Measurements from ENCODE around the gene SYNPO2.

Gene SYNPO2

DNA sequence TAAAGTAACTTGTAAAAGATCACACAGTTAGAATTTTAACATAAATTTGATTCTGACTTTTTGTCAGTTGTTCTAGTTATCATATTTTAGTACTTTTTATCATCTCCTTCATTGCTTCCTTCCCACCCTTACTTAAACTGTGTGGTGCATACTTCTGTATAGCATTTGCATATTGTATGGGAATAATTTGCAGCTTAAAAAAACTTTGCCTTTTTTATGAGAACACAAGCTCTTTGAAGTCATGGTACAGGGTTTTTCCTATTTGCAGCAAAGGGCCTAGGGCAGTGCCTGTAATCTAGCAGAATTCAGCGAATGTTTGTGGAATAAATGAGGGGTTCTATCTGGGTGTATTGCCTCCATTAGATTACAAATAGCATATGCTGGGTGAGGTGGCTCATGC, 41.6 kb downstream of the SYNPO2 start:
- no peak for DNase-seq (ENCODE audit: low read depth in 2 of 2)

DNA sequence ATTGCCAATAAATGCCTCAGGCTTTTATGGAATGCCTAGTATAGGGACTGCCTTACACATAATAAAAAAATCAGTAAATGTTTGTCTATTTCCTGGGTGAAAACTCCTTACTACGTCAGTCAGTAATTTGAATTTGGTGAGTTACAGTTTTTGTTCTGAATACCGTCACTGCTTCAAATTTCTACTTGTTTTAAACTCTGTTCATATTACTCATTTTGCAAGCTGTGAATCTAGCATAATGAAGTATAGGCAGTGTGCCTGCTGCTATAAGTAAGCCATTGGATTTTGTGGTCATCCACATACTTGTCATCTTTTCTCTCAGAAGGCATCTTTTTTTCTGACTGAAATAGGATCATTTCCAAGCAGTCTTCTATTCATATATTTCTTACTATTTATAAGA, 43.1 kb downstream of the SYNPO2 start:
- DNase-seq (ENCODE audit: low read depth in 2 of 2), result no peak

DNA sequence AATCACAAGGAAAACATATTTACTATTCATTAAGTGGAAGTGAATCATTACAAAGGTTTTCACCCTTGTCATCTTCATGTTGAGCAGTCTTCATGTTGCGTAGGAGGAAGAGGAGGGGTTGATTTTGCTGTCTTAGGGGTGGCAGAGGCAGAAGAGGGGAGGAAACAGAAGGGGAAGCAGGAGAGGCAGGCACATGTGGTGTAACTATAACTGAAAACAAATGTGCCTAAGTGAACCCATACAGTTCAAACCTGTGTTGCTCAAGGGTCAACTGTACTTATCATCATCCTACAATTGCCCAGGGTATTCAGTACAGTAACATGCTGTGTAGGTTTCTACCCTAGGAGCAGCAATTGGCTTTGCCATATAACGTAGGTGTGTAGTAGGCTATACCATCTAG, 47.2 kb downstream of the SYNPO2 start:
- no peak for DNase-seq (ENCODE audit: low read depth in 2 of 2)

DNA sequence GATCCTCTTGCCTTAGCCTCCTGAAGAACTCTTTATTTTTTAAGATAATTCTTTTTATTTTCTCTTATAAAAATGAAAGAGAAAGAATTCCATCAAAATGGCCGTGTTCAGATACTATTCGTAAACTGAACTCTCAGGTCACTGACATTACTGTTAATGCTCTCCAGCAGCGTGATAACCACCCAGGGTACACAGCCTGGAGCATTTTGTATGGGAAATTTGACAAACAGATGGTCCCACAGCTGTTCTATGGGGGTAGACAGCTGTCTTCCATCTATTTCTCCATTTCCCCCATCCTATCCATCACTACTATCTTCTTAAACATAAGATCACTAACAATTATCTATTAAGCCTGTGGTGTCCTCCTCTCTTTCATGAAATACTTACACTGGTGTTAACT, 47.8 kb downstream of the SYNPO2 start:
- DNase-seq (ENCODE audit: low read depth in 2 of 2), result no peak

DNA sequence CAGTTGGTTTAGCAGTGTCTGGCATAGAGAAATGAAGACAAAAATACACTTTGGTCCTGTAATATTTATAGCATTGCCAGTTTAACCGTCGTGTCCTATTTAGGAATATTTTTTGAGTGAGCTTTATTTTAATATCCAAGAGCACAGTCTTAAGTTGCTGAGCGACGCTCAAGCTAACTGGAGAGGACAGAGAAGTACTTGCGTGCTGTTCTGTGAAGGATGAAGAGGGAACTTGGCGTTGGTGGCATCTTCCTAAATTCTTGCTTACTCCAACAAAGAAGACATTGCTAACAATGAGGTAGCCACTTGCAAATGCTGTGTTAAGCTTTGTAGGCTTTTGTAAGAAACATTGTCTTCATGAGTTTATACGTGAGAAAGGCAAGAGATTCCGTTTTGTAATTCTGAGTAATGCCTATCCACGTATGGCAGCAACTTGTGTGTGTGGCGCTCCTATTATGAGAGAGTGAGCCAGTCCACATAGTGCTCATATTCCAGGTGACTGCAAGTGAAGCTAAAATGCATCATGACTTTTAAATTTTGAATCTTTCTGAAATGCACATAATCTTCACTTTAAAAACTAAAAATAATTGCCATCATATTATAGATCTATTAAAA, 50.6 kb downstream of the SYNPO2 start:
- no peak for DNase-seq (ENCODE audit: low read depth in 2 of 2)

DNA sequence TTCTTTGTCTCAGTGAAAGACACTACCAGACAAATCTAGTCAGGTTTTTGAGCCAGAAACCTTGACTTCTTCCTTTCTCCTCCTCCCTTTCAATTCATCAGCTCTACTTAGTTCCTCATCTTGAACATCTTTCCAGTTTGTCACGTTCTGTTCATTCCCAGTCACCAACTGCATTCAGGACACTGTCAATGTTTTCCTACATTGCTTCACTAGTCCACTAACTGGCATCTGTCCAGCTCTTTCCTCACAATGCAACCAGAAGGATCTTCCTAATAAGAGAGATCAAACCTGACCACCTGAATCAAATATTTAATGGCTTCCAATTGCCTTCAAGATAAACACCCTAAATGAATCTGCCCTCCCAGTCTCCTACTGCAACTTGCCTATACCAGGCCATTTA, 52.5 kb downstream of the SYNPO2 start:
- DNase-seq (ENCODE audit: low read depth in 2 of 2), result no peak

DNA sequence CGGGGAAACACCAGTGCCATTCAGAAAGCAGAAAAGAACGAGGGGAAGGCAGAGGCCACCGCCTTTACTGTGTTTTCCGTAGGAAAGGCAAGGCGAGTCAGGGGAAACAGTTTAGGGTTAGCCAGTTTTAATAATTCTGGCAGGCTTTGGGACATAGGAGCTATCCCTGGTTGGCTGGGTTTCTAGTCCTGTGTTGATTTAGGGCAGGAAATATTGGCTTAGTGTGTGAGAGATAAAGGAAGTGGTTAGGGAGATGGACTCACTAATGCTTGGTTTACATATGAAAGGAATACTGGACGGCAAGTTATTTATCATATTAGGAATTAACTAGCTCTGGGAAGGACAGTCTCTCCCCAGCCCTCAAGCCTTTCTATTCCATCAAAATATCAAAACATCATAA, 53.1 kb downstream of the SYNPO2 start:
- DNase-seq (ENCODE audit: low read depth in 2 of 2), result no peak

DNA sequence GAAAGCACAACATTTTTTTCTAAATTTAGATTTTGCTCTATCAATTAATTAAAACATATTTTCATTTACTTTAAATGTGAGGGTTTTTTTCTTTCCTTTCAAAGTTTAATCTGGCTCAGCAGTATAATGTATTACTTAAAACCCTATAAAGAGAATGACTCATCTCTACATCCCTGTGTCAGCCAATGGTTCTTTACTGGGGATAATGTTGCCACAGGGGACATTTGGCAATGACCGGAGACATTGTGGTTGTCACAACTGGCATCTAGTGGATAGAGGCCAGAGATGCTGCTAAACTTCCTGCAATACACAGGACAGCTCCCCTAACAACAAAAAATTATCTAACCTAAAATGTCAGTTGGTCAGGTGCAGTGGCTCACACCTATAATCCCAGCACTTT, 53.8 kb downstream of the SYNPO2 start:
- DNase-seq (ENCODE audit: low read depth in 2 of 2), result no peak

DNA sequence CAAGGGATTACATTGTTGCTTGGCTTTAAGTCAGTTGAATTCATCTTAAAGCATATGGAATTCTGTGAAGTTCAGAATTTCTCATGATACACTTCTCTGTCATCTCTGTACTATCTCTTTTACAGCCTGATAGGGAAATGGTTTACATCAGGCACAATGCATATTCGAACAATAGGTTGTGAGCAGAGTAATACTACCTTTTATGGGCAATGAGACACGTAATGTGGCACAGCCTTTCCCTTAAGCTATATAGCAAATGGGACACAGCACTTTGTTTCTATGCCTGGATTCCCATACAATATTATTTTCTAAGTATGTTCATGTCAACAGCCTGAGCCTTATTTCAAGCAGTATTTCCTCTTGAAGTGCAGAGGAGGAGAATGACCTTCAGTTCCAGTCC, 58.4 kb downstream of the SYNPO2 start:
- DNase-seq (ENCODE audit: low read depth in 2 of 2), result no peak

DNA sequence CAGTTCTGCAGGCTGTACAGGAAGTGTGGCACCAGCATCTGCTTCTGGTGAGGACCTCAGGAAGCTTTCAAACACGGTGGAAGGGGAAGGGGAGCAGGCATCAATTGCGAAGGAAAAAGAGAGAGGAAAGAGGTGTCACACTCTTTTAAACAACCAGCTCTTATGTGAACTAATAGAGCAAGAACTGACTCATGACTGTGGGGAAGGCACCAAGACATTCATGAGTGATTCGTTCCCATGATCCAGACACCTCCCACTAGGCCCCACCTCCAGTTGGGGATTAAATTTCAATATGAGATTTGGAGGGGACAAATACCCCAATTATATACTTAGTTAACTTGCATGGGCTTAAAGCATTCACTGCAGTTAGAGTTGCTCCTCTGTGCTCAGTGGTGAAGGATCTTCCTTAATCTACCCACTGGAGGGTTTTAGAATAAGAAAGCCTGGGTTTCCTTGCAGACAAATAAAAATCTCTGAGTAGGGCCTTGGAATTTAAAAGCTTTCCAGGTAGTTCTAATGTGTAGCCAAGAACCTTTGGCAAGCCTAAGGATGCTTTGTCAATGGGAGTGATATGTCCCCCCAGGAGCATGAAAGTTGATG, 60.0 kb downstream of the SYNPO2 start:
- no peak for DNase-seq (ENCODE audit: low read depth in 2 of 2)

DNA sequence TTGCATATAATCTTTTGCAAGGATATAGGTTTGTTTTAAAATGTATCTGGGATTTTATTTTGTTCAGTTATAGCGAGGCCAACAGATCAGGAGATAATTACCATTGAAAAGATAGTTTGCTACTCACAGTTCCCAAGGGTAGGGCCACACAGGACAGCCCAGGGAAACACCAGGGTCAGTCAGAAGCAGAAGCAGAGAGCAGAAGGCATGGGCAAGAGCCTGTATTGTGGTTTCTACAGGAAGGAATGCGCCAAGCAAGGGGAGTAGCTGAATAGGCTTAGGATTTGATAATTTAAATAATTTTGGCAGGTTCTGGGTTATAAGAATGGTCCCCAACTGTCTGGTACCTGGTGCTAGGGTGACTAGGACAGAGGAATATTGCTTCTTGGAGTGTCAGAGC, 61.6 kb downstream of the SYNPO2 start:
- DNase-seq (ENCODE audit: low read depth in 2 of 2), result no peak

DNA sequence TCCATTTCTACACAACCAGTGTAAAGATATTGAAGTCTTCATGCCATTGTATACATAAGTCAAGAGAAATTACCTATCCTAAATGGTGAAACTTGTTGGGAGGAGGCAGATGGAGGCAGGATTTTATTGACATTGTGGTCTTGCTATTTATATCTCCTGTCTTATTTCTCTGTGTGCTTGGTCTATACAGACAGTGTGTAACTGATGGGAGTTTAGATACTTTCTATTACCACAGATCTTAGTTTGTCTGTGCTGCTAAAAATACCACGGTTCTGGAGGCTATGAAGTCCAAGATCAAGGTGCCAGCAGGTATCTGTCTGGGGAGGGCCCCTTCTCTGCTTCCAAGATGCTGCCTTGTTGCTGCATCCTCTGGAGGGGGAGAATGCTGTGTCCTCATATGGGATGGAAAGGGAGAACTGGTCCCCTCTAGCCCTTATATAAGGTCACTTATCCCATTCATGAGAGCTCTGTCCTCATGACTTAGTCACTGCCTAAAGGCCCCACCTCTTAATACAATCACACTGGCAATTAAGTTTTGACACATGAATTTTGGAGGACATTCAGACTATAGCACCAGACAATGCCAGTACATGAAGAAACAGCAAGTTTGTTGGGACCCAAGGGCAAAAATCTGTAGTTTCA, 62.4 kb downstream of the SYNPO2 start:
- no peak for DNase-seq (ENCODE audit: low read depth in 2 of 2)

DNA sequence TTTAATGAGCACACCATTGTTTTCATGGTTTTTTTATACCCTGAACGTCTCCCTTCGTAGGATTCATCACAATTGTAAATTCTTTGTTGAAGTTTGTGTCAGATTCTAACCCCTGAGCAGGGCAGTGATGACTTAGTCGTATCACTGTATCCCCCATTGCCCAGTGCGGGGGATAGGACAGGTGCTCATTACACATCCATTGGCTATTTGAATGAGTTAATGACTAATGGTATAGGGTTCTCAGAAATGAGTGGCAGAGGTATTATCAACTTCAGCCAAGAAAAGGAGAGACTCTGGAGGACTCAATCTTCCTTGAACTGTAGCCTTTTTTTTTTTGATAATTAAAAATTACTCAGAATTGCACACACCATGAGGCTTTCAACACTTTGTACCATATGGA, 64.6 kb downstream of the SYNPO2 start:
- no peak for DNase-seq (ENCODE audit: low read depth in 2 of 2)

DNA sequence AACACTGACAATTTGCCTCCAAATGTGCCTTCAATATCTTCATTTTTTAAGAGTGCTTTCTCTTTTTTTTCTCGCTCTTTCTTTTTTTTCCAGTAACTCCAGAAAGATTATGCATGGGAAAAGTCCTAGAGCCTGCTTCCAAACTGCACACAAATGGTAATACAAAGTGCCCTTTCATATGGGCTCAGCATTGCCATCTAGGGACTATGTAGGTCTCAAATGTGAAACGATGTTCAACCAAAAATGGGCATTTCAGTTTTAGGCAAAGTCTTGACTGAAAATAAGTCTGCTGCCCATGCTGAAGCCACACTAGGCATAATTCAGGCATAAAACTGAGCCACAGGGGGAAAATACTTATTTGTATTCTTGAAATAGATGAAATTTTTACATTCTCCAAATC, 65.6 kb downstream of the SYNPO2 start:
- no peak for DNase-seq (ENCODE audit: low read depth in 2 of 2)

DNA sequence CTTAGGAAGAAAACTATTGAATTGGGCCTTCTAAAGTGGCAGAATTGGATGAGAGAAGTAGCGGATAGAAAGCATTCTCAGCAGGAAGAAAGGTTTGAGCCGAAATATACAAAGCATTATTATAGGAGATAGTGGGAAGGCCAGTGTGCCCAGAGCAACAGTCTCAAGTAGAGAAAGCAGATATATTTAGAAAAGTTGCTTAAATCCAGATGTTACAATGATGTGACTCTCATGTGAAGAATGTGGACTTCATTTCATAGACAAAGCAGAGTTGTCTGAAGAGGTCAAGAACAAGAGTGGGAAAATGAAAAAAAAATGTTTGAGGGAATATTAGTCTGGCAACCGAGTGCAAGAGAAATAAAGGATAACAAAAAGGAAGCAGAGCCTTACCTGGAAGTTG, 66.9 kb downstream of the SYNPO2 start:
- DNase-seq (ENCODE audit: low read depth in 2 of 2), result no peak

DNA sequence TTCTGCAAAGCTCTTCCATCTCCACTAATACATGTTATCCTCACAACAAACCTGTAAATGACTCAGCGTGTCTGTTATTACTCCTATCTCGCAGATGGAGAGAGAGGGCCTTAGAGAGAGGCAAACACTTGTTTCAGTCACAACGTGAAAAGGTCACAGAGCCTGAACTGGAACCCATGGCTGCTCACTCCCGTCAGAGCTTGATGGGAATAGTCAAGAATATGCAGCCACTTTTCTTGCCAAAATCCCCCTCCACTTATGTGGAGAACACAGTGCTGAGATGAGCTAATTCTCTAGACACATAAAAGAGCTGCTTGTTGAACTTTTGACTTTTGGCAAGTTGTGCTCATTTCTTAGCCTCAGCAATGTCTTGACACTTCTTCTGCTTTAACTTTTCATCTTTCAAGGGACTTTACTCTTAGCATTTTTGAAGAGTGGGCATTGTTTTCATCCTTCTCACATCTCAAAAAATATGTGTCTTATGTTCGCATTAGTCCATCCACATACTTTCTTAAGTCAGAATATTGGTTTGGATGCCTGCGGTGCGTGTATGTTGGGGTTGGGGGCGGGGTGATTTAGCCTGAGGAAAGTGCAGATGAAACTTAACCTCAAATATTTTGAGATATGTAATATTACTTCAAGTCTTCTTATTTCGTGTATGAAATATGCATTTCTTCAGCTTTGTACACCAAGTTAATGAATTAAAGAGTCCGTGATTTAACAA, 69.2 kb downstream of the SYNPO2 start:
- DNase-seq (ENCODE audit: low read depth in 2 of 2), result no peak

DNA sequence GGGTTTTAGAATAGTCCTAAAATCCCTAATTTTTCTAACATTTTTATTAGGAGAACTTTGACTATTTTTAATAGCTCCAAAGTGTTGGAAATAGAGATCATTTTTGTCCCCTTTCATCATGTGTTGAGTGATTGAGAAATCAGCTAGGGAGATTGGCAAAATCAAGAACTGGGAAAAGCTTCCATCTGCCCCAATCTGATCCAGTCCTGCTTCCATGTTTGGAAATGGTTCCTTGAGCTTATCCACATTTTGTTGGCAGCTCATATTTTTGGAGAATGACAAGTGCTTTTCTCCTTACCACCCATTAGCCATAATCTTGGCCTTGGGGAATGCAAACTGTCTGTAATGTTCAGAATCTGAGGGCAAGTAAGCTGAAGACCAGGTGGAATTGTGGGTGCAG, 73.9 kb downstream of the SYNPO2 start:
- no peak for DNase-seq (ENCODE audit: low read depth in 2 of 2)

DNA sequence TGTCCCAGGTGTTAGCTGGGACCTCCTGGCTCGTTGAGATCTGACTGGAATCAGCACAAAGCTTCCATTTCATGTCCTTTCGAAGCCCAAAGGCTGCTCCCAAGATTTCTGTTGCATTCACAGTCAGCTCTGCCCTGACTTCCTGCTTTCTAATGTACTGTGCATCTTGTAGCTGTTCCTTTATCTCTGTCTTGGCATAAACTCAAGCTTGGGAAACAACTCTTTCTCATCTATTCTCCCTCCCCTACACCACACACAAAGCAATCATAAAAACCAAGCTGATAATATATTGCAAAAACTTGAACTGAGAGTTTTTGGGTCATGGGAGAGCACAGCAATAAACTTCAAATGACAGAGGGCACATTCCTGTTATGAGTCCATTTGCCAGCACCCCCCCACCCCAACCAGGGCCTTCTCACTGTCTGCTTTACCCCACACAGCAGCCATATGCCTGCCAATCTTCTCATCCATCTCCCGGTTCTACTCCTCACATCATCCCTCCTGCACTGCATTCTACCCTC, 76.3 kb downstream of the SYNPO2 start:
- DNase-seq (ENCODE audit: low read depth in 2 of 2), result no peak

DNA sequence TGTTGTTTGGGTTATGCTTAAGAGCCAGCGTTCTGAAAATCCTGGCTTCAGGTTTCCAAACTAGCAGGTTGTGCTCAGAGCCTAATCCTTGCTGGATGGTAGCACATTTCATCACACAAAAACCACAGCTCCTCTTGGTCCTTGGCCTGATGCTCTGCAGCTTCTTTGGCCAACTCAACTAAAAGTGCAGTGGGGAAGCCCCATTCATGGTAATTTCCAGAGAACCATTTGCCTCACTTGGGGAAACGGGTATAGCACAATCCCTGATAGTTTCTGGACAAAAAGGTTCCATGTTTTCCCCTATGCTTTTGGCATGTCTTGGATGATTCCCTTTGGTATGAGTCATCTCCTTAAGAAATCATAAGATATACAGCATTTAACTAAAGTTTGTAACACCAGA, 78.7 kb downstream of the SYNPO2 start:
- DNase-seq (ENCODE audit: low read depth in 2 of 2), result no peak

DNA sequence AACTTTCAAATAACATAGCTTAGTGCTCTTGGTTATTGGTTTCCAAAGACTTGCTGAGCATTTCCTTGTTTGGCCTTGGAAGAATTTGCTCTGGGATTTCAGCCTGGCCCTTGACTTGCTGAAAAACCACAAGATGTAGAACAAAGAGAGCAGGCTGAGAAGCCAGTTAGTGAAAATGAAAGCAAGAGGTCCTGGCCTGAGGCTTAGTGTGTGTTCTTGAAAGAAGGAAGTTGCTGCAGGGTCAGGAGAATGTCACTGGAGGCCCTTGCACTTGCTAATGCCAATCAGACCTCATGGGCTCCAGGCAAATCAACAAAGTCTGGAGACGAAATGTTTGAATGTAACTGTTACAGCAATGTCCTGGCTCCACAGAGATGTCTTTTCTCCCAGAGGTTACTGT, 79.4 kb downstream of the SYNPO2 start:
- DNase-seq (ENCODE audit: low read depth in 2 of 2), result no peak

DNA sequence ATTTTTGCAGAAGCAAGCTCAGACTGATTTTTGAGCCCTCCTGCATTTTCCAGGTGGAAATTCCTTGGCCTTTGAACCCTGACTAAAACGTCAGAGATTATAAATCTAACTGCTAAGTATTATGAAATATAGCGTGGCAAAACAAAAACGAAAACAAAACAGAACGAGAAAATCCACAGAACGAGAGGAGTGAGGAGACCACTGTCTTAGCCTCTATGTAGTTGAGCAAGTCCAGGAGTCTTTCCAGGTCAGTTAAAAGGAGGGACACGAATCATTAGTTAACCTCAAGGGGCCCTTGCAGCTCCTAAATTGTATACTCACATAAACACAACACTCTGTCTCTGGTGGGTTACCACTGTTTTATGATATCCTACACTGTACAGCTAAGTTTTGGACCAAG, 80.2 kb downstream of the SYNPO2 start:
- no peak for DNase-seq (ENCODE audit: low read depth in 2 of 2)

DNA sequence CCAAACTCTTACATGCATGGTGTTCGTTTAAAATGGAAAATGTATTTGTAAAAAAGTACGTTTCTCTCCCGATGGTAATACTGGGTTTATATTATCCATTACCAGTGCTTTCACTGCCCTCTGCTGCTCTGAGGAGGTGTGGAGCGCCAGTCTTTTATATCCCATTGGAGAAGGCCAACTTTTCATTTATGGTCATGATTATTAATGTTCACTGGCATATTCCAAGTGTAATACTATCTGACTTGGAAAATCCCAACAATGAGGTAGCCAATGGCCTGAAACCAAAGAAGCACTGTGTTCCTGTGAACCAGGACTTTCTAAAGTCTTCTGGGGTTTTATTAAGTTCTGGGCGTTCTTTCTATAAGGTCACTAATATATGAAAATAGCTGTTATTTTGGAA, 80.7 kb downstream of the SYNPO2 start:
- no peak for DNase-seq (ENCODE audit: low read depth in 2 of 2)

DNA sequence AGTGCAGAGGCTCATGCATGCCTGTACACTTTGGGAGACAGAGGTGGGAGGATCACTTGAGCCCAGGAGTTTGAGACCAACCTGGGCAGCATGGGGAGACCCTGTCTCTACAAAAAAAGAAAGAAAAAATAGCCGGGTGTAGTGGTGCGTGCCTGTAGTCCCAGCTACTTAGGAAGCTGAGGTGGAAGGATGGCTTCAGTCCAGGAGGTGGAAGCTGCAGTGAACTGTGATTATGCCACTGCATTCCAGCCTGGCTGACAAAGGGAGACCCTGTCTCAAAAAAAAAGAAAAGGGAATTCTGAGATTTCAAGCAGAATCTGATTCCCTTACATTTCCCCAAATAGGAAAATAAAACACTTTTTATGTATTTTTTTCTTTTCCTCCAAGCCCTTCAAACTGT, 83.5 kb downstream of the SYNPO2 start:
- no peak for DNase-seq (ENCODE audit: low read depth in 2 of 2)
